Activated CD4-positive, alpha-beta T cell treated with anti-CD3 and anti-CD28 coated beads, Interleukin-10, Interleukin-2, amounts not matched to agents 100 ng/mL and 50 ng/mL, durations not matched to agents 16 hours and 8 hours (primary cell): ENCODE data around the gene TIRAP.
A peak's percentile ranks its signal among the peaks of the same experiment; 100 is the strongest.

Source experiments
- DNase-seq: peaks from one replicate; pipeline ENCODE4 v3.0.0-alpha.2; 2020

Gene TIRAP

GRCh38 chr11:126328001-126328390 lies 45.1 kb downstream of the TIRAP start:
- DNase-seq, result no peak

GRCh38 chr11:126328444-126328843 lies 45.6 kb downstream of the TIRAP start:
- no peak for DNase-seq

GRCh38 chr11:126328938-126329643 lies 46.2 kb downstream of the TIRAP start:
- DNase-seq, result no peak

- peak; percentile 37 for DNase-seq
Measured at GRCh38 chr11:126329644-126330211, 46.8 kb downstream of the TIRAP start.

- no peak for DNase-seq
Measured at GRCh38 chr11:126331286-126331685, 48.4 kb downstream of the TIRAP start.

GRCh38 chr11:126332221-126332711 lies 49.4 kb downstream of the TIRAP start:
- peak; percentile 40 for DNase-seq

- DNase-seq, result no peak
Measured at GRCh38 chr11:126333142-126333541, 50.2 kb downstream of the TIRAP start.

GRCh38 chr11:126334659-126335462 lies 52.0 kb downstream of the TIRAP start:
- DNase-seq, result no peak

- DNase-seq, result no peak
Measured at GRCh38 chr11:126335463-126335760, 52.5 kb downstream of the TIRAP start.

- no peak for DNase-seq
Measured at GRCh38 chr11:126336138-126336541, 53.2 kb downstream of the TIRAP start.

- no peak for DNase-seq
Measured at GRCh38 chr11:126336671-126337101, 53.8 kb downstream of the TIRAP start.

GRCh38 chr11:126337126-126337473 lies 54.2 kb downstream of the TIRAP start:
- DNase-seq, result no peak

- no peak for DNase-seq
Measured at GRCh38 chr11:126337474-126338241, 54.8 kb downstream of the TIRAP start.

- no peak for DNase-seq
Measured at GRCh38 chr11:126338346-126339055, 55.6 kb downstream of the TIRAP start.

- no peak for DNase-seq
Measured at GRCh38 chr11:126339073-126339862, 56.4 kb downstream of the TIRAP start.

- no peak for DNase-seq
Measured at GRCh38 chr11:126339863-126340434, 57.1 kb downstream of the TIRAP start.

GRCh38 chr11:126340960-126341606 lies 58.2 kb downstream of the TIRAP start:
- no peak for DNase-seq

GRCh38 chr11:126341760-126342161 lies 58.9 kb downstream of the TIRAP start:
- DNase-seq, result no peak

GRCh38 chr11:126343051-126343450 lies 60.2 kb downstream of the TIRAP start:
- DNase-seq, result no peak
